HepG2 (cell line): ENCODE data around the gene SCIN. TPM values are rescaled to one million over a fixed set of nuclear protein-coding genes. Genes with fewer than 3 reads are reported as not detected.

Experiments
- ATAC-seq: fragments of 200-7000 bp; cut with Tn5 transposase; 3 replicates; pipeline ENCODE4 v1.9.1; 2020; ENCODE audit warnings: mild to moderate bottlenecking, moderate library complexity
- BruUV-seq: library from RNA; stranded (reverse); fragments of 400-500 nt; replicated peaks from 2 replicates; lab custom pipeline; 2021; lab: Mats Ljungman, UMichigan
- CTCF ChIA-PET: fragments of 300-600 bp; formaldehyde crosslinking; extraction: SDS; loops from one replicate; lab custom pipeline; 2021; ENCODE audit warnings: low total read pairs, inconsistent platforms, low intra/inter-chr PET ratio; lab: Yijun Ruan, JAX
- POLR2A ChIA-PET: fragments of 350-600 bp; sonication (Branson Sonifier 250); formaldehyde crosslinking; loops from one replicate; lab custom pipeline; 2020; ENCODE audit warnings: antibody characterized with exemption, inconsistent platforms; lab: Yijun Ruan, JAX
- DNase-seq: peaks from one replicate; pipeline ENCODE4 v3.0.0-alpha.2; 2015; ENCODE audit warnings: low spot score
- FAIRE-seq: peaks from 3 replicates; lab custom pipeline; 2011; peaks lifted over from hg19 to GRCh38; lab: Jason Lieb, UNC
- H2AFZ ChIP-seq: one replicate; pipeline ENCODE4 v1.6.1; 2011; ENCODE audit warnings: low read length, inconsistent platforms
- H3K27ac ChIP-seq: fragments of 300-600 bp; 3 replicates; pipeline ENCODE4 v1.8.0; 2011; ENCODE audit warnings: mixed run types, mild to moderate bottlenecking, mixed read lengths, low read length, inconsistent platforms; ENCODE audit not compliant: insufficient read depth; ENCODE audit errors: extremely low read length
- H3K27me3 ChIP-seq, 2 experiments: fragments of 200-600 bp in 1 of 2; 2 replicates in 1 of 2; 3 replicates in 1 of 2; pipeline versions ENCODE4 v1.6.0 to v1.8.0; 2011; ENCODE audit warnings: low read length in 2 of 2, mild to moderate bottlenecking in 2 of 2, moderate library complexity in 2 of 2, inconsistent platforms in 1 of 2; ENCODE audit not compliant: insufficient read depth in 2 of 2, control insufficient read depth in 1 of 2
- H3K36me3 ChIP-seq, 2 experiments: fragments of 200-600 bp in 1 of 2; replicated peaks in 1 of 2; 2 replicates in 1 of 2; 3 replicates in 1 of 2; pipeline versions ENCODE4 v1.5.1 to v1.8.0; 2011; ENCODE audit warnings: low read length in 2 of 2, inconsistent platforms in 1 of 2; ENCODE audit not compliant: insufficient read depth in 2 of 2, control insufficient read depth in 1 of 2
- H3K4me1 ChIP-seq: 2 replicates; pipeline ENCODE4 v1.5.1; 2012; ENCODE audit warnings: low read length, inconsistent platforms; ENCODE audit not compliant: insufficient read depth
- H3K4me2 ChIP-seq: 2 replicates; pipeline ENCODE4 v1.6.0; 2011; ENCODE audit warnings: low read depth, low read length, inconsistent platforms
- H3K4me3 ChIP-seq, 3 experiments: fragments of 200-600 bp in 1 of 3; sonication (generic), shearing (Covaris generic) in 1 of 3; replicated peaks in 1 of 3; 2 replicates each; pipeline ENCODE4 v1.5.1; 2011 to 2016; ENCODE audit warnings: low read length in 3 of 3, inconsistent platforms in 2 of 3, low read depth in 2 of 3, mild to moderate bottlenecking in 2 of 3, control low read depth in 1 of 3, mixed read lengths in 1 of 3; ENCODE audit not compliant: insufficient read depth in 1 of 3
- H3K79me2 ChIP-seq: one replicate; pipeline ENCODE4 v1.6.1; 2011; ENCODE audit warnings: low read length, inconsistent platforms; ENCODE audit not compliant: insufficient read depth
- H3K9ac ChIP-seq: 2 replicates; pipeline ENCODE4 v1.6.0; 2011; ENCODE audit warnings: mild to moderate bottlenecking, low read depth, low read length, inconsistent platforms; ENCODE audit not compliant: insufficient read depth
- H3K9me3 ChIP-seq: 2 replicates; pipeline ENCODE4 v1.5.1; 2012; ENCODE audit warnings: mild to moderate bottlenecking, low read length
- H4K20me1 ChIP-seq: 2 replicates; pipeline ENCODE4 v1.6.0; 2011; ENCODE audit warnings: inconsistent platforms, mild to moderate bottlenecking, low read length, moderate library complexity; ENCODE audit not compliant: insufficient read depth
- CCAR2 ChIP-seq: fragments of 200-400 bp; formaldehyde crosslinking; optimal IDR thresholded peaks from 2 replicates; pipeline ENCODE3; 2018; ENCODE audit warnings: low read depth, mild to moderate bottlenecking, low read length, moderate library complexity
- KAT8 ChIP-seq: IDR thresholded peaks from 2 replicates; pipeline ENCODE4 v1.6.1; 2016; ENCODE audit warnings: missing genetic modification reagents, missing compliant biosample characterization
- KDM5A ChIP-seq: fragments of 200-600 bp; sonication (generic); IDR thresholded peaks from 2 replicates; pipeline ENCODE4 v1.7.0; 2018; ENCODE audit warnings: antibody characterized with exemption, mild to moderate bottlenecking, low read length, borderline replicate concordance
- POLR2AphosphoS5 ChIP-seq: IDR thresholded peaks from 2 replicates; pipeline ENCODE4 v1.6.1; 2012; ENCODE audit warnings: low read depth, low read length
- SUZ12 ChIP-seq: fragments of 150-350 bp; IDR thresholded peaks from 2 replicates; pipeline ENCODE4 v1.6.1; 2014; ENCODE audit warnings: low read depth, low read length
- ZNF589 ChIP-seq: sonication (generic); formaldehyde crosslinking; conservative IDR thresholded peaks from 2 replicates; pipeline ENCODE4 v1.8.0; 2022; ENCODE audit warnings: mild to moderate bottlenecking, moderate library complexity, missing genetic modification reagents
- WGBS: methylation state at CpG from one replicate; pipeline ENCODE4 v1.1.6; 2017; ENCODE audit warnings: low lambda C conversion rate; 5-methylcytosine and 5-hydroxymethylcytosine counted together
- in situ Hi-C: cut with HindIII; loops from 2 replicates; pipeline ENCODE4 v1.10.0; 2017; ENCODE audit warnings: low pct_unique_long_range_greater_than_20kb; ENCODE audit not compliant: extremely low pct_ligation_motif_present
- intact Hi-C: fragments of 100-400 bp; cut with micrococcal nuclease; formaldehyde crosslinking; loops from one replicate; pipeline ENCODE4 v1.10.0; 2022; ENCODE audit not compliant: unreplicated experiment
- polyA plus RNA-seq, 8 experiments: library from polyadenylated mRNA; depleted of rRNA in 3 of 8; stranded (reverse) in 7 of 8; unstranded in 1 of 8; fragments of >200 nt; fragmentation: Illumina TruSeq in 4 of 8; extraction: Trizol in 4 of 8; gene quantifications; 2 replicates each; pipeline versions ENCODE4 v1.2.1 to v1.2.3, GENCODE V29; 2011 to 2016; ENCODE audit warnings: low read depth in 4 of 8, missing spikeins in 1 of 8, mixed read lengths in 1 of 8; ENCODE audit not compliant: insufficient read depth in 1 of 8
- total RNA-seq, 5 experiments: library from RNA; depleted of rRNA; stranded (reverse); fragments of >200 nt; fragmentation: Illumina TruSeq; extraction: Trizol; gene quantifications; 2 replicates each; pipeline ENCODE4 v1.2.3, GENCODE V29; 2016; ENCODE audit warnings: low read depth in 1 of 5
- TF ChIP-seq, protein P1 (sequence below): sonication (generic); formaldehyde crosslinking; IDR thresholded peaks from 2 replicates; pipeline ENCODE4 v1.4.0; 2020; ENCODE audit warnings: missing genetic modification reagents
- TF ChIP-seq, protein P2 (sequence below): sonication (generic); formaldehyde crosslinking; IDR thresholded peaks from 2 replicates; pipeline ENCODE4 v1.4.0; 2020; ENCODE audit warnings: missing genetic modification reagents
- TF ChIP-seq, protein P3 (sequence below), 2 experiments: fragments of 450-650 bp in 1 of 2; sonication (generic) in 1 of 2; formaldehyde crosslinking in 1 of 2; IDR thresholded peaks; 2 replicates each; pipeline versions ENCODE4 v1.6.1 to v1.8.0; 2016 to 2022; ENCODE audit warnings: antibody characterized with exemption in 1 of 2, mild to moderate bottlenecking in 1 of 2, missing genetic modification reagents in 1 of 2

Gene SCIN
- total and polyA plus RNA-seq, 2 of the 13 experiments (the other 11 are each of a cell fraction or from before 2014, with no cell fraction given): not detected

DNA sequence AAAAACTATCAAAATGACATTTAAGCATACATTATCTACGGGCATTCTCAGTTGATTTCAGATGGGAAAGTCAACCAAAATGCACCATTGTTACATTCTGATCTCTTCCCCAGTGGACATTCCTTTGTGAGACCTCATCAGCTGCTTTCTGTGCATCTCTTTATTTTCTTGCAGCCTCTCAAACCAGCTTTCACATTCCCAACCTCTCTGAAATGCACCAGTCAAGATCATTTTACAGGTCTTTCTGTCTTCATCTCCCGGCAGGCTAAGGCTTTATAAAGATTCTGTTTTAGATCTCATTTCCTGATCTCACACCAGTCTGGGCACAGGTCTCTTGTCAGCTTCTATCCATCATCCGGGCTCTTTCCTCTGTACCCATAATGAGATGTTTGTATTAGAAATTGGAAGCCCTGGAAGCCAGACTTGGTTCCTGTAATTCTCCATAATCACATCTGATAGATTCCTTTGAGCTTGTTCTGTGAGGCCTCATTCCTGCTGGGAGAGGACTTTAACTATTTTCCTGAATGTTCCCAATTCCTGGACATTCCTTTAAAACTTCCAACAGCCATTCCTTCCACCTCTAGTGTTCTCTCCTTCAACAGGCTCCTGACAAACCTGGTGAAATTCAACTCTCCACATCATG, 72.6 kb downstream of the SCIN start:
- POLR2A ChIA-PET: no interaction called here
- H3K4me1 ChIP-seq: peaks cover 81% of the 10 kb centered on the region
- BruUV-seq: no TSS peak
- in situ Hi-C loops (loop anchor here (5.0 to 10.0 kb wide), 3 partner anchors 39 to 374 kb away; no protein-coding TSS in a partner anchor), intact Hi-C loops (loop anchor here (10.0 kb wide), 1 partner anchor 302 kb away; no protein-coding TSS in a partner anchor)
- no peaks in the 10 kb centered on the region for H3K36me3 ChIP-seq
- no peaks in the 10 kb centered on the region for H3K79me2 ChIP-seq
- no peak overlapping the region for H3K4me2 ChIP-seq
- no peaks in the 10 kb centered on the region for H3K27me3 ChIP-seq
- no peak overlapping the region for H3K4me3 ChIP-seq
- 92% methylated on average over 3 of the region's 3 CpGs for WGBS
- no peaks in the 10 kb centered on the region for H4K20me1 ChIP-seq
- CTCF ChIA-PET: no interaction called here
- ATAC-seq (no peak), DNase-seq (no peak), FAIRE-seq (no peak)
- H3K9me3 ChIP-seq: no peaks in the 10 kb centered on the region
- no peak overlapping the region for H2AFZ ChIP-seq
- no peak overlapping the region for H3K27ac ChIP-seq
- no peak overlapping the region for H3K9ac ChIP-seq
- no peak for TF ChIP-seq KDM5A
- no peak for TF ChIP-seq CCAR2
- TF ChIP-seq, protein P1, sequence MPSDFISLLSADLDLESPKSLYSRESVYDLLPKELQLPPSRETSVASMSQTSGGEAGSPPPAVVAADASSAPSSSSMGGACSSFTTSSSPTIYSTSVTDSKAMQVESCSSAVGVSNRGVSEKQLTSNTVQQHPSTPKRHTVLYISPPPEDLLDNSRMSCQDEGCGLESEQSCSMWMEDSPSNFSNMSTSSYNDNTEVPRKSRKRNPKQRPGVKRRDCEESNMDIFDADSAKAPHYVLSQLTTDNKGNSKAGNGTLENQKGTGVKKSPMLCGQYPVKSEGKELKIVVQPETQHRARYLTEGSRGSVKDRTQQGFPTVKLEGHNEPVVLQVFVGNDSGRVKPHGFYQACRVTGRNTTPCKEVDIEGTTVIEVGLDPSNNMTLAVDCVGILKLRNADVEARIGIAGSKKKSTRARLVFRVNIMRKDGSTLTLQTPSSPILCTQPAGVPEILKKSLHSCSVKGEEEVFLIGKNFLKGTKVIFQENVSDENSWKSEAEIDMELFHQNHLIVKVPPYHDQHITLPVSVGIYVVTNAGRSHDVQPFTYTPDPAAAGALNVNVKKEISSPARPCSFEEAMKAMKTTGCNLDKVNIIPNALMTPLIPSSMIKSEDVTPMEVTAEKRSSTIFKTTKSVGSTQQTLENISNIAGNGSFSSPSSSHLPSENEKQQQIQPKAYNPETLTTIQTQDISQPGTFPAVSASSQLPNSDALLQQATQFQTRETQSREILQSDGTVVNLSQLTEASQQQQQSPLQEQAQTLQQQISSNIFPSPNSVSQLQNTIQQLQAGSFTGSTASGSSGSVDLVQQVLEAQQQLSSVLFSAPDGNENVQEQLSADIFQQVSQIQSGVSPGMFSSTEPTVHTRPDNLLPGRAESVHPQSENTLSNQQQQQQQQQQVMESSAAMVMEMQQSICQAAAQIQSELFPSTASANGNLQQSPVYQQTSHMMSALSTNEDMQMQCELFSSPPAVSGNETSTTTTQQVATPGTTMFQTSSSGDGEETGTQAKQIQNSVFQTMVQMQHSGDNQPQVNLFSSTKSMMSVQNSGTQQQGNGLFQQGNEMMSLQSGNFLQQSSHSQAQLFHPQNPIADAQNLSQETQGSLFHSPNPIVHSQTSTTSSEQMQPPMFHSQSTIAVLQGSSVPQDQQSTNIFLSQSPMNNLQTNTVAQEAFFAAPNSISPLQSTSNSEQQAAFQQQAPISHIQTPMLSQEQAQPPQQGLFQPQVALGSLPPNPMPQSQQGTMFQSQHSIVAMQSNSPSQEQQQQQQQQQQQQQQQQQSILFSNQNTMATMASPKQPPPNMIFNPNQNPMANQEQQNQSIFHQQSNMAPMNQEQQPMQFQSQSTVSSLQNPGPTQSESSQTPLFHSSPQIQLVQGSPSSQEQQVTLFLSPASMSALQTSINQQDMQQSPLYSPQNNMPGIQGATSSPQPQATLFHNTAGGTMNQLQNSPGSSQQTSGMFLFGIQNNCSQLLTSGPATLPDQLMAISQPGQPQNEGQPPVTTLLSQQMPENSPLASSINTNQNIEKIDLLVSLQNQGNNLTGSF (CRISPR knock-in tag): no peak
- TF ChIP-seq, protein P2, sequence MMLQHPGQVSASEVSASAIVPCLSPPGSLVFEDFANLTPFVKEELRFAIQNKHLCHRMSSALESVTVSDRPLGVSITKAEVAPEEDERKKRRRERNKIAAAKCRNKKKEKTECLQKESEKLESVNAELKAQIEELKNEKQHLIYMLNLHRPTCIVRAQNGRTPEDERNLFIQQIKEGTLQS (CRISPR knock-in tag): no peak
- TF ChIP-seq POLR2AphosphoS5: no peak
- no peak for TF ChIP-seq ZNF589 (CRISPR knock-in tag)
- no peak for TF ChIP-seq KAT8
- TF ChIP-seq, protein P3, sequence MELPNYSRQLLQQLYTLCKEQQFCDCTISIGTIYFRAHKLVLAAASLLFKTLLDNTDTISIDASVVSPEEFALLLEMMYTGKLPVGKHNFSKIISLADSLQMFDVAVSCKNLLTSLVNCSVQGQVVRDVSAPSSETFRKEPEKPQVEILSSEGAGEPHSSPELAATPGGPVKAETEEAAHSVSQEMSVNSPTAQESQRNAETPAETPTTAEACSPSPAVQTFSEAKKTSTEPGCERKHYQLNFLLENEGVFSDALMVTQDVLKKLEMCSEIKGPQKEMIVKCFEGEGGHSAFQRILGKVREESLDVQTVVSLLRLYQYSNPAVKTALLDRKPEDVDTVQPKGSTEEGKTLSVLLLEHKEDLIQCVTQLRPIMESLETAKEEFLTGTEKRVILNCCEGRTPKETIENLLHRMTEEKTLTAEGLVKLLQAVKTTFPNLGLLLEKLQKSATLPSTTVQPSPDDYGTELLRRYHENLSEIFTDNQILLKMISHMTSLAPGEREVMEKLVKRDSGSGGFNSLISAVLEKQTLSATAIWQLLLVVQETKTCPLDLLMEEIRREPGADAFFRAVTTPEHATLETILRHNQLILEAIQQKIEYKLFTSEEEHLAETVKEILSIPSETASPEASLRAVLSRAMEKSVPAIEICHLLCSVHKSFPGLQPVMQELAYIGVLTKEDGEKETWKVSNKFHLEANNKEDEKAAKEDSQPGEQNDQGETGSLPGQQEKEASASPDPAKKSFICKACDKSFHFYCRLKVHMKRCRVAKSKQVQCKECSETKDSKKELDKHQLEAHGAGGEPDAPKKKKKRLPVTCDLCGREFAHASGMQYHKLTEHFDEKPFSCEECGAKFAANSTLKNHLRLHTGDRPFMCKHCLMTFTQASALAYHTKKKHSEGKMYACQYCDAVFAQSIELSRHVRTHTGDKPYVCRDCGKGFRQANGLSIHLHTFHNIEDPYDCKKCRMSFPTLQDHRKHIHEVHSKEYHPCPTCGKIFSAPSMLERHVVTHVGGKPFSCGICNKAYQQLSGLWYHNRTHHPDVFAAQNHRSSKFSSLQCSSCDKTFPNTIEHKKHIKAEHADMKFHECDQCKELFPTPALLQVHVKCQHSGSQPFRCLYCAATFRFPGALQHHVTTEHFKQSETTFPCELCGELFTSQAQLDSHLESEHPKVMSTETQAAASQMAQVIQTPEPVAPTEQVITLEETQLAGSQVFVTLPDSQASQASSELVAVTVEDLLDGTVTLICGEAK (IDR thresholded peaks at IDR 0.05): no peak
- TF ChIP-seq, protein P3 (CRISPR knock-in tag; IDR thresholded peaks at IDR 0.05): no peak
- TF ChIP-seq SUZ12: no peak
